Stomach (tissue), 4 donors: ENCODE results near the gene ERVW-1.

Experiments used
- POLR2A ChIP-seq, 4 donors: fragments of 450-650 bp; IDR thresholded peaks; one replicate each; pipeline ENCODE4 v1.6.1; 2016; ENCODE audit warnings: antibody characterized with exemption in 4 of 4, control low read depth in 2 of 4, mild to moderate bottlenecking in 1 of 4, moderate library complexity in 1 of 4
- TF ChIP-seq, protein P1 (sequence below), 7 experiments: fragments of 450-650 bp in 4 of 7; fragments of 200-600 bp in 3 of 7; sonication (generic) in 3 of 7; IDR thresholded peaks; one replicate each; pipeline ENCODE4 v1.5.1; 2016 to 2019; ENCODE audit warnings: antibody characterized with exemption in 7 of 7, control low read depth in 2 of 7, mild to moderate bottlenecking in 1 of 7

DNA sequence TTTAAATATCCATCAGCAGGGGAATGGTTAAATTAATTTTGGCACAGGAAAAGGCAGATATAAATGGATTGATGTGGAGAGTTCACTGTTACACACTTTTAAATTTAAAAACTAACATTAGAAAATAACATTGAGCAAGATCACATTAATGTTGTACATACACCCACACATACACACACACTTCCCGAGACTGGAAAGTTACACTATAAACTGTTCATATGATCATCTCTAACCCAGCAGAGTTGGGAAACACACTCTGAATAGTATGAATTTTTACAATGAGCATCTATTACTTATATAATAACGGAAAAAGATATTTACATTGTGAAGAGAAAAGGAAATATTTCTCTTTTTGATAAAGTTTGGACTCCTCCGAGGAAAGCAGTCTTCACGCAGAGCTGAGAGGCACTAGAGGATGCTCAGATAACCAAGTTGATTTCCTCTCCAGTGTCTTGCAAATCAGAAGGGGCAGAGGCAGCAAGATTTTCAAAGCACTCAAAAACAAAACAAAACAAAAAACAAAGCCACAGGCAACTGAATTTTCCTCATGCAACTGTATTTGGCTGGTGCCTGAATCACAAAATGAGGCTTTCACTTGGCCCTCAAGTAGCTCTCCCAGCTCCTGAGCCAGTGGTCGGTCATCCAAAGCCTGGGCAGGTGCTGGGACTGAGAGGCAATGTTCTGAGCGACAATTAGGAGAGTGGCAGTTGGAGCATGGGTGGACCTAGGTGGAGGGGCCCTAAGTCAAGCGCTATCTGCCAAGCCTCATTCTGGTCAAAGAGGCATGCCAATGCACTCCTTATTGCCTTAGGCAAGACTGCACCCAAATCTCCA lies 40.9 kb downstream of the ERVW-1 start:
- TF ChIP-seq, protein P1, sequence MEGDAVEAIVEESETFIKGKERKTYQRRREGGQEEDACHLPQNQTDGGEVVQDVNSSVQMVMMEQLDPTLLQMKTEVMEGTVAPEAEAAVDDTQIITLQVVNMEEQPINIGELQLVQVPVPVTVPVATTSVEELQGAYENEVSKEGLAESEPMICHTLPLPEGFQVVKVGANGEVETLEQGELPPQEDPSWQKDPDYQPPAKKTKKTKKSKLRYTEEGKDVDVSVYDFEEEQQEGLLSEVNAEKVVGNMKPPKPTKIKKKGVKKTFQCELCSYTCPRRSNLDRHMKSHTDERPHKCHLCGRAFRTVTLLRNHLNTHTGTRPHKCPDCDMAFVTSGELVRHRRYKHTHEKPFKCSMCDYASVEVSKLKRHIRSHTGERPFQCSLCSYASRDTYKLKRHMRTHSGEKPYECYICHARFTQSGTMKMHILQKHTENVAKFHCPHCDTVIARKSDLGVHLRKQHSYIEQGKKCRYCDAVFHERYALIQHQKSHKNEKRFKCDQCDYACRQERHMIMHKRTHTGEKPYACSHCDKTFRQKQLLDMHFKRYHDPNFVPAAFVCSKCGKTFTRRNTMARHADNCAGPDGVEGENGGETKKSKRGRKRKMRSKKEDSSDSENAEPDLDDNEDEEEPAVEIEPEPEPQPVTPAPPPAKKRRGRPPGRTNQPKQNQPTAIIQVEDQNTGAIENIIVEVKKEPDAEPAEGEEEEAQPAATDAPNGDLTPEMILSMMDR (IDR thresholded peaks at IDR 0.05), result no peak
- TF ChIP-seq POLR2A (IDR thresholded peaks at IDR 0.05), result no peak
